ENCODE results near the gene BICD1.

DNA sequence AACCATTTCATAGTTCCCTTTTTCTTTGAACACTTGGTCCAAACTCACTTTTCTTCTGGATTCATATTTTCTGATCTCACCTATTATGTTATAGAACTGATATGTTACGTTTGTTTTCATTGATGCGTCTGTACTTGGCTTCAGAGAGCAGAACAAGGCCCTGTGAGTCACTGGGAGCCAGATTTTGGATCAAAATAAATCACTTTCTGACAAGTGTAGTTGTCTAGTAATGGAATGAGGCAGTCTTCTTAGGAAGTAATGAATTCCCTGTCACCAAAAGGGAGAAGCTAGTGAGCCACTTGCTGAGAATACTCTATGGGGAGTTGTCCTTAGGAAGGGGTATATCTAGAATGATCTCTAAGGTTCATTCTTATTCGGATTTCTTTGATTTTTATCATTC lies 10.2 kb downstream of the BICD1 start:
- no peak for TF ChIP-seq CTCF (IDR thresholded peaks at IDR 0.05)
- no peak for TF ChIP-seq POLR2A (IDR thresholded peaks at IDR 0.05)

Measured in esophagus squamous epithelium (tissue), 4 donors.